Keratinocyte (primary cell): ENCODE data around the gene SRRD. TPM values are rescaled to one million over a fixed set of nuclear protein-coding genes. Genes with fewer than 3 reads are reported as not detected.

ENCODE experiments used
- DNase-seq: peaks from one replicate; pipeline ENCODE4 v3.0.0-alpha.2; 2011; ENCODE audit warnings: low read depth, missing footprints, low spot score
- FAIRE-seq: peaks from 2 replicates; lab custom pipeline; 2011; peaks lifted over from hg19 to GRCh38; lab: Jason Lieb, UNC
- H2AFZ ChIP-seq: 2 replicates; pipeline ENCODE4 v1.6.0; 2012; ENCODE audit warnings: low read length, control low read depth, inconsistent platforms; ENCODE audit not compliant: control insufficient read depth
- H3K27ac ChIP-seq: 2 replicates; pipeline ENCODE4 v1.5.1; 2011; ENCODE audit warnings: low read length; ENCODE audit not compliant: control insufficient read depth, insufficient read depth
- H3K27me3 ChIP-seq: 3 replicates; pipeline ENCODE4 v1.6.0; 2011; ENCODE audit warnings: low read length; ENCODE audit not compliant: control insufficient read depth, insufficient read depth; ENCODE audit errors: extremely low read depth
- H3K36me3 ChIP-seq, 2 experiments: 2 replicates in 1 of 2; 3 replicates in 1 of 2; pipeline ENCODE4 v1.5.1; 2011; ENCODE audit warnings: low read length in 2 of 2, mild to moderate bottlenecking in 1 of 2; ENCODE audit not compliant: control insufficient read depth in 2 of 2, insufficient read depth in 2 of 2; ENCODE audit errors: extremely low read depth in 1 of 2
- H3K4me1 ChIP-seq: 3 replicates; pipeline ENCODE4 v1.5.1; 2011; ENCODE audit warnings: low read length; ENCODE audit not compliant: control insufficient read depth, insufficient read depth; ENCODE audit errors: extremely low read depth
- H3K4me2 ChIP-seq: 3 replicates; pipeline ENCODE4 v1.6.0; 2011; ENCODE audit warnings: low read depth, low read length; ENCODE audit not compliant: control insufficient read depth, insufficient read depth; ENCODE audit errors: extremely low read depth
- H3K4me3 ChIP-seq, 3 experiments: fragments of 200-600 bp in 1 of 3; sonication (generic) in 1 of 3; 2 replicates in 2 of 3; 3 replicates in 1 of 3; pipeline ENCODE4 v1.5.1; 2011 to 2016; ENCODE audit warnings: low read length in 3 of 3, mild to moderate bottlenecking in 3 of 3, control low read depth in 2 of 3, inconsistent platforms in 1 of 3, low read depth in 1 of 3, mixed read lengths in 1 of 3, mixed run types in 1 of 3, moderate library complexity in 1 of 3; ENCODE audit not compliant: control insufficient read depth in 2 of 3, insufficient read depth in 2 of 3; ENCODE audit errors: extremely low read depth in 1 of 3
- H3K79me2 ChIP-seq: 2 replicates; pipeline ENCODE4 v1.6.0; 2012; ENCODE audit warnings: low read length; ENCODE audit not compliant: control insufficient read depth, insufficient read depth
- H3K9ac ChIP-seq: 3 replicates; pipeline ENCODE4 v1.6.0; 2011; ENCODE audit warnings: low read length; ENCODE audit not compliant: control insufficient read depth, insufficient read depth; ENCODE audit errors: extremely low read depth
- H3K9me1 ChIP-seq: 3 replicates; pipeline ENCODE4 v1.6.0; 2011; ENCODE audit warnings: low read length; ENCODE audit not compliant: control insufficient read depth, insufficient read depth; ENCODE audit errors: extremely low read depth
- H3K9me3 ChIP-seq: 2 replicates; pipeline ENCODE4 v1.5.1; 2012; ENCODE audit warnings: low read depth, low read length; ENCODE audit not compliant: control insufficient read depth
- H4K20me1 ChIP-seq: 3 replicates; pipeline ENCODE4 v1.6.0; 2011; ENCODE audit warnings: low read length; ENCODE audit not compliant: control insufficient read depth, insufficient read depth; ENCODE audit errors: extremely low read depth
- EZH2 ChIP-seq: IDR thresholded peaks from one replicate; pipeline ENCODE4 v1.6.1; 2012; ENCODE audit warnings: inconsistent platforms, mild to moderate bottlenecking, low read length, moderate library complexity
- dilution Hi-C: fragments of 300-500 bp; cut with MboI; formaldehyde crosslinking; loops from one replicate; pipeline ENCODE4 v1.7.0; 2020; ENCODE audit warnings: low sequenced_read_pairs; ENCODE audit not compliant: extremely low pct_ligation_motif_present
- polyA plus RNA-seq, 5 experiments: library from polyadenylated mRNA; depleted of rRNA in 3 of 5; stranded (reverse) in 3 of 5; stranded (forward) in 1 of 5; unstranded in 1 of 5; fragments of >200 nt; gene quantifications; 1 replicate in 1 of 5; 2 replicates in 3 of 5; 3 replicates in 1 of 5; pipeline versions ENCODE4 v1.2.1 to v1.2.3, GENCODE V29; 2011 to 2012; ENCODE audit warnings: missing spikeins in 2 of 5, low read depth in 1 of 5, low replicate concordance in 1 of 5
- TF ChIP-seq, protein P1 (sequence below), 3 experiments: IDR thresholded peaks in 1 of 3; conservative IDR thresholded peaks in 1 of 3; optimal IDR thresholded peaks in 1 of 3; 2 replicates in 2 of 3; 3 replicates in 1 of 3; pipeline versions ENCODE3 to v1.5.1; 2011; ENCODE audit warnings: low read length in 3 of 3, mild to moderate bottlenecking in 3 of 3, moderate library complexity in 2 of 3, control low read depth in 1 of 3, inconsistent platforms in 1 of 3; ENCODE audit not compliant: insufficient read depth in 2 of 3; ENCODE audit errors: extremely low read depth in 1 of 3

Gene SRRD
- polyA plus RNA-seq, 1 donor (not counting 4 experiments of a cell fraction or from before 2014, with no cell fraction given) = 45.0 TPM

- dilution Hi-C loops = no loop called here
- no peaks in the 10 kb centered on the region for H4K20me1 ChIP-seq
- H3K4me2 ChIP-seq = no peak overlapping the region
- H3K9me3 ChIP-seq = no peaks in the 10 kb centered on the region
- DNase-seq (no peak), FAIRE-seq (peak; percentile 76)
- TF ChIP-seq EZH2 = no peak
- TF ChIP-seq, protein P1, sequence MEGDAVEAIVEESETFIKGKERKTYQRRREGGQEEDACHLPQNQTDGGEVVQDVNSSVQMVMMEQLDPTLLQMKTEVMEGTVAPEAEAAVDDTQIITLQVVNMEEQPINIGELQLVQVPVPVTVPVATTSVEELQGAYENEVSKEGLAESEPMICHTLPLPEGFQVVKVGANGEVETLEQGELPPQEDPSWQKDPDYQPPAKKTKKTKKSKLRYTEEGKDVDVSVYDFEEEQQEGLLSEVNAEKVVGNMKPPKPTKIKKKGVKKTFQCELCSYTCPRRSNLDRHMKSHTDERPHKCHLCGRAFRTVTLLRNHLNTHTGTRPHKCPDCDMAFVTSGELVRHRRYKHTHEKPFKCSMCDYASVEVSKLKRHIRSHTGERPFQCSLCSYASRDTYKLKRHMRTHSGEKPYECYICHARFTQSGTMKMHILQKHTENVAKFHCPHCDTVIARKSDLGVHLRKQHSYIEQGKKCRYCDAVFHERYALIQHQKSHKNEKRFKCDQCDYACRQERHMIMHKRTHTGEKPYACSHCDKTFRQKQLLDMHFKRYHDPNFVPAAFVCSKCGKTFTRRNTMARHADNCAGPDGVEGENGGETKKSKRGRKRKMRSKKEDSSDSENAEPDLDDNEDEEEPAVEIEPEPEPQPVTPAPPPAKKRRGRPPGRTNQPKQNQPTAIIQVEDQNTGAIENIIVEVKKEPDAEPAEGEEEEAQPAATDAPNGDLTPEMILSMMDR (optimal IDR thresholded peaks at IDR 0.05 in 1 of 3, IDR thresholded peaks at IDR 0.05 in 1 of 3, conservative IDR thresholded peaks at IDR 0.05 in 1 of 3; ENCODE audit: extremely low read depth in 1 of 3, insufficient read depth in 2 of 3, low read length in 3 of 3) = peak in 1 of 3 experiments; percentile 6
- H3K27me3 ChIP-seq = no peaks in the 10 kb centered on the region
- no peaks in the 10 kb centered on the region for H3K9me1 ChIP-seq
- no peak overlapping the region for H2AFZ ChIP-seq
- peaks cover 14% of the 10 kb centered on the region for H3K4me1 ChIP-seq
- H3K9ac ChIP-seq = no peak overlapping the region
- H3K79me2 ChIP-seq = no peaks in the 10 kb centered on the region
- H3K4me3 ChIP-seq = no peak overlapping the region
- peaks cover 10 to 14% of the 10 kb centered on the region in 2 experiments for H3K36me3 ChIP-seq
- no peak overlapping the region for H3K27ac ChIP-seq
Measured at GRCh38 chr22:26536056-26536761, 52.5 kb downstream of the SRRD start.

DNA sequence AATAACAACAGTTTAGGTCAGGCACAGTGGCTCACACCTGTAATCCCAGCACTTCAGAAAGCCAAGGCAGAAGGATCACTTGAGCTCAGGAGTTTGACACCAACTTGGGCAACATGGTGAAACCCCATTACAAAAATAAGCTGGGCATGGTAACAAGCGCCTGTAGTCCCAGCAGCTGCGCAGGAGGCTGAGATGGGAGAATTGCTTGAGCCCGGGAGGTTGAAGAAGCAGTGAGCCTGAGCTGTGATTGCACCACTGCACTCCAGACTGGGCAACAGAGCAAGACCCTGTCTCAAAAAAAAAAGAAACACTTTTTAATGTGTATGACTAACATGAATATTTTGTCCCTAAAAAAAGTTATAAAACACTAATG is 53.1 kb downstream of the SRRD start:
- DNase-seq = no peak
- TF ChIP-seq, protein P1 (optimal IDR thresholded peaks at IDR 0.05 in 1 of 3, IDR thresholded peaks at IDR 0.05 in 1 of 3, conservative IDR thresholded peaks at IDR 0.05 in 1 of 3; ENCODE audit: extremely low read depth in 1 of 3, insufficient read depth in 2 of 3, low read length in 3 of 3) = no peak
- no peak for TF ChIP-seq EZH2
- Histone ChIP-seq H3K9me3 (no peaks in the 10 kb centered on the region), H2AFZ (no peak overlapping the region), H3K36me3 (peaks cover 11 to 12% of the 10 kb centered on the region in 2 experiments), H3K27me3 (no peaks in the 10 kb centered on the region), H3K27ac (no peak overlapping the region), H3K9ac (no peak overlapping the region), H3K4me1 (peaks cover 14% of the 10 kb centered on the region), H3K9me1 (no peaks in the 10 kb centered on the region), H3K4me2 (no peak overlapping the region), H3K79me2 (no peaks in the 10 kb centered on the region), H4K20me1 (no peaks in the 10 kb centered on the region), H3K4me3 (no peak overlapping the region)
- dilution Hi-C loops = no loop called here
- FAIRE-seq = no peak
